ENCODE data around the gene UBXN1.

Gene UBXN1

GRCh38 chr11:62645946-62646824 lies 32.7 kb downstream of the UBXN1 start, which contains the start of gene GANAB:
Gene GANAB (minus strand): TSS chr11:62646613. CDS start chr11:62646599, 14 bp downstream.
- H3K4me1 ChIP-seq (ENCODE audit: control insufficient read depth, insufficient read depth, low read length) = no peaks in the 10 kb centered on the region
- H3K27me3 ChIP-seq (ENCODE audit: control insufficient read depth, insufficient read depth, low read length) = no peaks in the 10 kb centered on the region
- H3K36me3 ChIP-seq (ENCODE audit: control insufficient read depth, insufficient read depth, low read length) = peaks cover 15% of the 10 kb centered on the region
- H3K9me3 ChIP-seq (ENCODE audit: control insufficient read depth, insufficient read depth, low read length) = no peaks in the 10 kb centered on the region
- DNase-seq (ENCODE audit: low read depth, low spot score) = peak; percentile 87
- no CpG with 5 or more reads among the region's 73 CpGs for WGBS (ENCODE audit: insufficient coverage, insufficient read length)
- H3K27ac ChIP-seq (ENCODE audit: low read length) = no peak within 1 kb of the TSS
- peak within 1 kb of the TSS; percentile 75 for H3K4me3 ChIP-seq (ENCODE audit: low read length)

- Histone ChIP-seq H3K4me1 (ENCODE audit: control insufficient read depth, insufficient read depth, low read length) (no peaks in the 10 kb centered on the region), H3K27me3 (ENCODE audit: control insufficient read depth, insufficient read depth, low read length) (no peaks in the 10 kb centered on the region), H3K27ac (ENCODE audit: low read length) (no peak overlapping the region), H3K9me3 (ENCODE audit: control insufficient read depth, insufficient read depth, low read length) (no peaks in the 10 kb centered on the region), H3K36me3 (ENCODE audit: control insufficient read depth, insufficient read depth, low read length) (peaks cover 15% of the 10 kb centered on the region), H3K4me3 (ENCODE audit: low read length) (peak overlapping the region; percentile 75)
- no peak for DNase-seq (ENCODE audit: low read depth, low spot score)
- WGBS (ENCODE audit: insufficient coverage, insufficient read length) = no CpG with 5 or more reads among the region's 11 CpGs
Measured at GRCh38 chr11:62645671-62645945, 33.3 kb downstream of the UBXN1 start.

- Histone ChIP-seq H3K4me1 (ENCODE audit: control insufficient read depth, insufficient read depth, low read length) (no peaks in the 10 kb centered on the region), H3K9me3 (ENCODE audit: control insufficient read depth, insufficient read depth, low read length) (no peaks in the 10 kb centered on the region), H3K27me3 (ENCODE audit: control insufficient read depth, insufficient read depth, low read length) (no peaks in the 10 kb centered on the region), H3K4me3 (ENCODE audit: low read length) (no peak overlapping the region), H3K27ac (ENCODE audit: low read length) (no peak overlapping the region), H3K36me3 (ENCODE audit: control insufficient read depth, insufficient read depth, low read length) (peaks cover 10% of the 10 kb centered on the region)
- WGBS (ENCODE audit: insufficient coverage, insufficient read length) = no CpG with 5 or more reads among the region's 8 CpGs
- DNase-seq (ENCODE audit: low read depth, low spot score) = no peak
Measured at GRCh38 chr11:62644220-62644619, 34.7 kb downstream of the UBXN1 start.

GRCh38 chr11:62632492-62632891 lies 46.4 kb downstream of the UBXN1 start:
- peaks cover 60% of the 10 kb centered on the region for H3K36me3 ChIP-seq (ENCODE audit: control insufficient read depth, insufficient read depth, low read length)
- no CpG with 5 or more reads among the region's 6 CpGs for WGBS (ENCODE audit: insufficient coverage, insufficient read length)
- no peaks in the 10 kb centered on the region for H3K4me1 ChIP-seq (ENCODE audit: control insufficient read depth, insufficient read depth, low read length)
- H3K4me3 ChIP-seq (ENCODE audit: low read length) = no peak overlapping the region
- H3K27me3 ChIP-seq (ENCODE audit: control insufficient read depth, insufficient read depth, low read length) = no peaks in the 10 kb centered on the region
- no peak for DNase-seq (ENCODE audit: low read depth, low spot score)
- H3K9me3 ChIP-seq (ENCODE audit: control insufficient read depth, insufficient read depth, low read length) = no peaks in the 10 kb centered on the region
- no peak overlapping the region for H3K27ac ChIP-seq (ENCODE audit: low read length)

- Histone ChIP-seq H3K4me1 (ENCODE audit: control insufficient read depth, insufficient read depth, low read length) (no peaks in the 10 kb centered on the region), H3K9me3 (ENCODE audit: control insufficient read depth, insufficient read depth, low read length) (no peaks in the 10 kb centered on the region), H3K27ac (ENCODE audit: low read length) (no peak overlapping the region), H3K36me3 (ENCODE audit: control insufficient read depth, insufficient read depth, low read length) (peaks cover 54% of the 10 kb centered on the region), H3K27me3 (ENCODE audit: control insufficient read depth, insufficient read depth, low read length) (no peaks in the 10 kb centered on the region), H3K4me3 (ENCODE audit: low read length) (no peak overlapping the region)
- DNase-seq (ENCODE audit: low read depth, low spot score) = no peak
- no CpG with 5 or more reads among the region's 3 CpGs for WGBS (ENCODE audit: insufficient coverage, insufficient read length)
Measured at GRCh38 chr11:62627713-62628112, 51.2 kb downstream of the UBXN1 start.
